Neural progenitor cell (in vitro differentiated cells): Measurements from ENCODE around the gene ANXA2R.
"Not testable (repeated sequence)": the region's sequence is repeated elsewhere in the genome, so short reads cannot be mapped to it uniquely, and the experiment has no call there.

Experiments used
- CTCF ChIP-seq: fragments of 200-600 bp; sonication (generic); IDR thresholded peaks from 2 replicates; pipeline ENCODE4 v1.5.1; 2017; ENCODE audit warnings: antibody characterized with exemption, mild to moderate bottlenecking
- EZH2 ChIP-seq: fragments of 200-600 bp; sonication (generic); IDR thresholded peaks from 2 replicates; pipeline ENCODE4 v1.6.1; 2017; ENCODE audit warnings: antibody characterized with exemption, mild to moderate bottlenecking, moderate library complexity
- EZH2phosphoT487 ChIP-seq: fragments of 200-600 bp; sonication (generic); IDR thresholded peaks from 2 replicates; pipeline ENCODE4 v1.6.1; 2017; ENCODE audit warnings: antibody characterized with exemption

- TF ChIP-seq CTCF, EZH2phosphoT487: not testable (repeated sequence)
- TF ChIP-seq EZH2: peak; percentile 75
Observed at GRCh38 chr5:43025184-43025950, 14.8 kb downstream of the ANXA2R start.
